ENCODE data around the gene ALKBH7.

- no peak for TF ChIP-seq LEF1 (IDR thresholded peaks at IDR 0.05; ENCODE audit: borderline replicate concordance)
- no peak for TF ChIP-seq BHLHE40 (IDR thresholded peaks at IDR 0.05; ENCODE audit: borderline replicate concordance)
- TF ChIP-seq ELF4 (IDR thresholded peaks at IDR 0.05): no peak
- TF ChIP-seq SP1 (IDR thresholded peaks at IDR 0.05): no peak
- TF ChIP-seq TARDBP (IDR thresholded peaks at IDR 0.05): no peak
- no peak for TF ChIP-seq NFRKB (IDR thresholded peaks at IDR 0.05)
- TF ChIP-seq FOXA1 (IDR thresholded peaks at IDR 0.05): no peak
- TF ChIP-seq FOXK2 (IDR thresholded peaks at IDR 0.05): no peak
- no peak for TF ChIP-seq ARNT (IDR thresholded peaks at IDR 0.05)
- TF ChIP-seq FOXM1 (IDR thresholded peaks at IDR 0.05; ENCODE audit: borderline replicate concordance): no peak
- TF ChIP-seq SUZ12 (IDR thresholded peaks at IDR 0.05): no peak
- no peak for TF ChIP-seq ZNF384 (IDR thresholded peaks at IDR 0.05)
- no peak for TF ChIP-seq CTBP1 (IDR thresholded peaks at IDR 0.05; ENCODE audit: borderline replicate concordance)
Observed at GRCh38 chr19:6381030-6381750, 8.6 kb downstream of the ALKBH7 start.
